GM19463 (cell line): ENCODE results near the gene ADIPOR2.
A peak's percentile ranks its signal among the peaks of the same experiment; 100 is the strongest.

Experiments used
- ATAC-seq: cut with Tn5 transposase; IDR thresholded peaks from one replicate; pipeline ENCODE4 v1.9.1; 2021; ENCODE audit warnings: mild to moderate bottlenecking, moderate library complexity; ENCODE audit not compliant: unreplicated experiment

The ADIPOR2 gene

DNA sequence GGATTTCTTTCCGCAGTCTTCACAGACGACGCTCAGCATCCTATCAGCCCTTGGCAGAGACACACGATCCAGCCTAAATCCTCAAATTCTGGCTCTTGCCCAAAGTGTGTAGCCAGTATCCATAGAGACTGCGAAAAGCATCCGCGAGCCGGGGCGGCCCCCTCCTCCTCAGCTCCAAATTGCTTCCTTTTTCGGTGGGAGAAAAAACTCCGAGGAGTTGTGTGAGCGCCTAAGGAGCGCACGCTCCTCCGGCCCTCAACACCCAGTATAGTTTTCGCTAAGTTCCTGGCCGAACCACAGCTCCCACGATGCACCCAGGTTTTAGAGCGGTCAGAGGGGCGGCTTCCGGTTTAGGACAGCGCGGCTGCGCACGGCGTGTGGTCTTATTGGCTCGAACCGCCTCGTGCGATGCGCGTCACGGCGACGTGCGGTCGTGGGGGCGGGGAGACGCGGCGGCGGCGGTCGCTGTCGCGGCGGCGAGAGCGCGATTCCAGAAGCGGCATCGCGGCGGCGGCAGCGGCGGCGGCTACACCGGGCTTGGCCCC lies at the start of gene ADIPOR2:
ADIPOR2 (plus strand) TSS at position 493 of the 545 bp plus-strand sequence. CDS start 63,274 bp downstream, outside the sequence.
- peak; percentile 98 for ATAC-seq

- no peak for ATAC-seq
Measured at GRCh38 chr12:1642513-1642912, 48.4 kb upstream of the ADIPOR2 start.

- no peak for ATAC-seq
Measured at GRCh38 chr12:1643043-1643442, 47.8 kb upstream of the ADIPOR2 start.

DNA sequence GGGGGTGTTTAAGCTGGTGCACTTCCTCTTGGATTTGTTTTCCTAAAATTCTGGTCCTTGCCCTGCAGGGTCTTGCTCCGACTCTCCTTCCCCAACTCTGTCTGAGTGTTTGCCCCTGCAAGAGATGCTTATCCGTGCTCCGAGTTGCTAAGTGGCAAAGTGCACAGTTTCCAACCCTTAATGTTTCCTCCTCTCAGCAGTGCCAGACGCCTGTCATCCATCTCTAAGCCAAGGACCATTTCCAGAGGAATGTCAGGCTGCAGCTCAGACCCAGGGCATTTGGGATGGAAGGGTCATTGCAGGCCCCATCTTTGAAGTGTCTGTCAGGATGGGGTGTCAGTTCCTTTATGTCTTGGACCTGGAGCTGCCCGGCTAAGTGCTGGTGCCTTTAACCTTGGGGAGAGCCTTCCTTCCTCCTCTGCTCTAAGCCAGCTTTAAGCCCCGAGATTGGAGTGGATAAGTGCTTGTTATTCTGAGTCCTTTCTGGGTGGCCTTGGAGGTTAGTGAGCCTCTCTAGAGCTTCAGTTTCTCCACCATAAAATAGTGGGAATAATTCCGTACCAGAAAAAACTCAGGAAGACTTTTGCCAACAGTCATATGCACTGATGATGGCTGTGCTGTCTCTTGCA lies 46.9 kb upstream of the ADIPOR2 start:
- no peak for ATAC-seq

GRCh38 chr12:1644534-1645438 lies 46.1 kb upstream of the ADIPOR2 start:
- no peak for ATAC-seq

DNA sequence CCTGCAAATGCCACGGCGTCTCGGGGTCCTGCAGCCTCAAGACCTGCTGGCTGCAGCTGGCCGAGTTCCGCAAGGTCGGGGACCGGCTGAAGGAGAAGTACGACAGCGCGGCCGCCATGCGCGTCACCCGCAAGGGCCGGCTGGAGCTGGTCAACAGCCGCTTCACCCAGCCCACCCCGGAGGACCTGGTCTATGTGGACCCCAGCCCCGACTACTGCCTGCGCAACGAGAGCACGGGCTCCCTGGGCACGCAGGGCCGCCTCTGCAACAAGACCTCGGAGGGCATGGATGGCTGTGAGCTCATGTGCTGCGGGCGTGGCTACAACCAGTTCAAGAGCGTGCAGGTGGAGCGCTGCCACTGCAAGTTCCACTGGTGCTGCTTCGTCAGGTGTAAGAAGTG lies 45.1 kb upstream of the ADIPOR2 start:
- ATAC-seq, result no peak

GRCh38 chr12:1646569-1647284 lies 44.1 kb upstream of the ADIPOR2 start:
- ATAC-seq, result no peak

DNA sequence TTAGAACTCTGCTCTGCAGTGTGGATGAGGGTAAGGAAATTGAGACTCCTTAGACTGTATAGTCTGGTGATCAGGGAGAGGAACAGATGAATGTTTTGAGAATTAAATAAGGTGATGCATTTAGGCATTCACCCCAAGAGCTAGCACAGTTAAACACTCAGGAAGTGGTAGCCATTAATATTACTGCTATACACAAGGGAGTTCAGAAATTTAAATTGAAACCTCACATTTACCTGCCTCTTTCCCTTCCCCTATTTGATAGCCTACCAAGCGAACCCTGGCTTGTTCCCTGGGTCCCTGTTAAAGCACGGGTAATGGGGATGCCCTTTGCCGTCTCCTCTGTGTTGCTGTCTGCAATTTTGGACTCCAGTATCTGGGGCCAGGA lies 43.6 kb upstream of the ADIPOR2 start:
- ATAC-seq, result no peak

- ATAC-seq, result no peak
Measured at GRCh38 chr12:1650260-1650977, 40.5 kb upstream of the ADIPOR2 start.

- ATAC-seq, result no peak
Measured at GRCh38 chr12:1650978-1651361, 39.9 kb upstream of the ADIPOR2 start.

- no peak for ATAC-seq
Measured at GRCh38 chr12:1651946-1652345, 38.9 kb upstream of the ADIPOR2 start.

- ATAC-seq, result no peak
Measured at GRCh38 chr12:1655225-1655788, 35.6 kb upstream of the ADIPOR2 start.

GRCh38 chr12:1656902-1657301 lies 34.0 kb upstream of the ADIPOR2 start:
- ATAC-seq, result no peak

- no peak for ATAC-seq
Measured at GRCh38 chr12:1657688-1658087, 33.2 kb upstream of the ADIPOR2 start.

GRCh38 chr12:1660304-1661187 lies 30.3 kb upstream of the ADIPOR2 start:
- ATAC-seq, result no peak

DNA sequence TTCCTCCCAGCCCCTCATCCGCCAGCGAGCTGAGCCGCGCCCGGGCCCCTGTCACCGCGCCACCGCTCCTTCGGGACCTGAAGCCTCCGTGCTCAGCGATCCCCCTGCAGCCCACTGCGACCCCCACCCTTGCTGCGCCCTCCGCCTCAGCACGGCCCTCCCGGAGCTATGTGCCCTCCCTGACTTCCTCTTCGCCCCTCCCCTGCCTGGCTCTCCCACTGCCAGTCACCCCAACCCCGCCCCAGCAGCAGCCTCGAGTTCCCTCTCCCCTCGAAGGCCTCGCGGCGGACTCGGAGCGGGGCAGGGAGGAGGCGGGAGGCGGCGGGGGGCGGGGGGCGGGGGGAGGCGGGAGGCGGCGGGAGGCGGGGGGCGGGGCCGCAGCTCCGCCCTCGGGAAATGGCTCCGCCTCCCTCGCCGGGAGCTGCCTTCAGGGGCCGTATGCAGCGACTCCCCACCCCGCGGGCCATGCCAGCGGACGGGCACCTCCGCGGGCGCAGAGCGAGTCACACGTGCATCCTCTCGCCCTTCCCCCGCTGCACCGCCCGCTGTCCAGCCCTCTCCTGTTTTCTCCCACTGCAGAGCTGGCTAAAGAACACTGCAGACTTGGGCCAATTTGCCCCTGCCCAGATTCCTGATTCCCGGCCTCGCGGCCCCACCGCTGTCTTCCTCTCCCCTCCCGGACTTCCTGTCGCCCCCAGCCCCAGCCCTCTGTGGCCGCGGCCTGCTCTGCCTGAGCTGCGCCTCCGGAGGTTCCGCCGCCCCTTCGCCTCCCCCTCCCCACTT lies 29.1 kb upstream of the ADIPOR2 start:
- ATAC-seq, result peak; percentile 82

DNA sequence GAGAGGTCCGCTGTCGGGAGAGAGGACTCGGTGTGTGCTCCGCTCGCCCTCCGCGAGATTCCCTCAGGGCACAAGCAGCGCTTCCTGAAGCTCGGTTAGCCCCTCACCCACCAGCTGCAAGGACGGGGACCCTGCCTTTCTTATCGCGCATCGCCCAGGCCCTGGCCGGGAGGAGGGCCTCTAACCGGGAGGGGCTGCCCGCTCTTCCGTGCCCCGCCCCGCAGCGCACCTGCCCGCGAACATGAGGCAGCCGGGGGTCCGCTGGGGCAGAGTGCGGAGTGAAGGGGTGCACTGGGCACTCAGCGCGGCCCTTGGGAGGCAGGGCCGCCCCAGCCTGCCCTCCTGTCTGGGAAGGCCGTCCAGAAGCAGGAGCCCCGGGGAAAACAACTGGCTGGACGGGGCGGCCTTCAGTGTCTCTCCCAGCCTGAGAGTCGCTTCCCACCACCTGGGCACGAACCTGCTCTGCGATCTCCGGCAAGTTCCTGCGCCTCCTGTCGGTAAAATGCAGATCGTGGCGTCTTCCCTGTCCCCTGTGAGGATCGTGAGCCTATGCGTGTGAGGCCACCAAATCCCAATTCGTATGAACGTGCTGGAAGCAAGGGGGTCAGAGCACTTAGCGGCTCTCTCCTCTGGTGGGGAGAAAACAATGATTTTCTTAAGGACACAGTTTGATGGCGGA lies 28.0 kb upstream of the ADIPOR2 start:
- ATAC-seq, result no peak
